Measurements from ENCODE around the gene CCDC191.

CCDC191 gene

DNA sequence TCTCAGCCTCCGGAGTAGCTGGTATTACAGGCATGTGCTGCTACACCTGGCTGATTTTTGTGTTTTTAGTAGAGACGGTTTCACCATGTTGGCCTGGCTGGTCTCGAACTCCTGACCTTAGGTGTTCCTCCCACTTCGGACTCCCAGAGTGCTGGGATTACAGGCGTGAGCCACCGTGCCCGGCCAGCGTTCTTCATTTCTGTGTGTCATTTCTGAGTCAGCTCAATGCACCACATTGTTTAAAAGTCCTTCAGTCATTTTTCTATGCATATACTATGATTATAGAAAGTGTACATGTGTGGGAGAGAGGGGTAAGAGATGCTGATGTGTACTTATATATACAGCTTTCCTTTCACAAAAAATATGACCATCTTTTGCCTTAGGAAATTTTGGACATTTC is 2.3 kb upstream of the CCDC191 start:
- no peak for TF ChIP-seq EZH2phosphoT487 (conservative IDR thresholded peaks at IDR 0.05; ENCODE audit: low read length)
- TF ChIP-seq, protein P1, sequence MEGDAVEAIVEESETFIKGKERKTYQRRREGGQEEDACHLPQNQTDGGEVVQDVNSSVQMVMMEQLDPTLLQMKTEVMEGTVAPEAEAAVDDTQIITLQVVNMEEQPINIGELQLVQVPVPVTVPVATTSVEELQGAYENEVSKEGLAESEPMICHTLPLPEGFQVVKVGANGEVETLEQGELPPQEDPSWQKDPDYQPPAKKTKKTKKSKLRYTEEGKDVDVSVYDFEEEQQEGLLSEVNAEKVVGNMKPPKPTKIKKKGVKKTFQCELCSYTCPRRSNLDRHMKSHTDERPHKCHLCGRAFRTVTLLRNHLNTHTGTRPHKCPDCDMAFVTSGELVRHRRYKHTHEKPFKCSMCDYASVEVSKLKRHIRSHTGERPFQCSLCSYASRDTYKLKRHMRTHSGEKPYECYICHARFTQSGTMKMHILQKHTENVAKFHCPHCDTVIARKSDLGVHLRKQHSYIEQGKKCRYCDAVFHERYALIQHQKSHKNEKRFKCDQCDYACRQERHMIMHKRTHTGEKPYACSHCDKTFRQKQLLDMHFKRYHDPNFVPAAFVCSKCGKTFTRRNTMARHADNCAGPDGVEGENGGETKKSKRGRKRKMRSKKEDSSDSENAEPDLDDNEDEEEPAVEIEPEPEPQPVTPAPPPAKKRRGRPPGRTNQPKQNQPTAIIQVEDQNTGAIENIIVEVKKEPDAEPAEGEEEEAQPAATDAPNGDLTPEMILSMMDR (IDR thresholded peaks at IDR 0.05; ENCODE audit: insufficient read depth, low read length, poor library complexity, severe bottlenecking), result no peak
- Histone ChIP-seq H3K27ac (ENCODE audit: low read depth, low read length) (no peak overlapping the region), H2AFZ (ENCODE audit: low read depth, low read length, severe bottlenecking) (no peak overlapping the region), H3K9ac (ENCODE audit: low read length) (no peak overlapping the region), H3K9me2 (replicated peaks; ENCODE audit: insufficient read depth, low read length) (no peaks in the 10 kb centered on the region), H3K9me3 (ENCODE audit: insufficient read depth, low read length) (no peaks in the 10 kb centered on the region), H3K36me3 (ENCODE audit: low read length) (0 out of 2 replicates have a peak, but pooled peaks cover 4% of the 10 kb centered on the region), H3F3A (ENCODE audit: insufficient read depth) (0 out of 2 replicates have a peak, but pooled peaks cover 10% of the 10 kb centered on the region), H3K4me3 (ENCODE audit: insufficient read depth, low read length, poor library complexity, severe bottlenecking) (no peak overlapping the region), H3K4me2 (ENCODE audit: low read depth, low read length, poor library complexity, severe bottlenecking) (peak overlapping the region; percentile 8), H3K27me3 (ENCODE audit: low read length) (no peaks in the 10 kb centered on the region), H4K20me1 (ENCODE audit: low read depth, low read length) (no peaks in the 10 kb centered on the region), H3K79me2 (ENCODE audit: insufficient read depth, low read length) (peaks cover 65% of the 10 kb centered on the region)

DNA sequence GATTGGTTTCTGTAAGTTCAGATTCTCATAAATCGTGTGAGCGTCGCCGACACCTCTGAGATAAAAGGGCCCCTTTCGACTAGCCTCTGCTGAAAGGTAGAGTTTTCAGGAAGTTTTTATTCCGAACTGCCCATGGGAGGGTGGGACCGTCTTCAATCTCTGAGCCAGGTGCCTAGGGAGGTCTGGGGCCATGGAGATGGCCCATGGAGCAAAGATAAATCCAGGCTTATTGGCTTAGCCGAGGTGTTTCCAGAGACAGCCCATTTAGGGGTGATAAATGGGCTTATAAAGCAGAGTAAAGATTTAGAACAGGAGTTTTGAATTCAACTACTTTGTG is 653 bp upstream of the CCDC191 start:
- no peaks in the 10 kb centered on the region for H3K27me3 ChIP-seq (ENCODE audit: low read length)
- H3K4me2 ChIP-seq (ENCODE audit: low read depth, low read length, poor library complexity, severe bottlenecking), result peak overlapping the region; percentile 96
- no peaks in the 10 kb centered on the region for H3K36me3 ChIP-seq (ENCODE audit: low read length)
- peak overlapping the region; percentile 91 for H3K4me3 ChIP-seq (ENCODE audit: insufficient read depth, low read length, poor library complexity, severe bottlenecking)
- H3K9ac ChIP-seq (ENCODE audit: low read length), result peak overlapping the region; percentile 71
- H3K79me2 ChIP-seq (ENCODE audit: insufficient read depth, low read length), result peaks cover 54% of the 10 kb centered on the region
- no peaks in the 10 kb centered on the region for H3K9me3 ChIP-seq (ENCODE audit: insufficient read depth, low read length)
- 0 out of 2 replicates have a peak, but pooled peaks cover 6% of the 10 kb centered on the region for H3F3A ChIP-seq (ENCODE audit: insufficient read depth)
- no peaks in the 10 kb centered on the region for H3K9me2 ChIP-seq (replicated peaks; ENCODE audit: insufficient read depth, low read length)
- H3K27ac ChIP-seq (ENCODE audit: low read depth, low read length), result peak overlapping the region; percentile 33
- H2AFZ ChIP-seq (ENCODE audit: low read depth, low read length, severe bottlenecking), result peak overlapping the region; percentile 54
- TF ChIP-seq, protein P1 (IDR thresholded peaks at IDR 0.05; ENCODE audit: insufficient read depth, low read length, poor library complexity, severe bottlenecking), result no peak
- no peak for TF ChIP-seq EZH2phosphoT487 (conservative IDR thresholded peaks at IDR 0.05; ENCODE audit: low read length)
- no peaks in the 10 kb centered on the region for H4K20me1 ChIP-seq (ENCODE audit: low read depth, low read length)

DNA sequence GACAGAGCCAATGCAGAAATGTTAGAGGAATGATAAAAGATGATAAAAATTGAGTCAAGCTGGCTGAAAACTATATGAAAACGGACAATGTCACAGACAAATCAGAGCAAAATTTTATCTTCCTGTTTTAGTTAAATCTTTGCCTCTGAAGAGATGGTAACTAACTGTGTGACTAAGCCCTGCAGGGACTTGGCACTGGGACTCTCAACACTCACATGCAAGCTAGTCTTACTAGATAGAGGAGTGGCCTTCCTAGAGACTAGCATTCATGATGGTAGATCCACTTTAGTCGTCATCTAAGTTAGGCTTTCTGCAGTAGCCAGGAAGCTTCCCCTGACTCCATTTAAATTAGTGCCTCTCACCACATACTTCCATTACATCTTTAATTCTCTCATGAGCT is 4.1 kb downstream of the CCDC191 start:
- Histone ChIP-seq H3K27ac (ENCODE audit: low read depth, low read length) (no peak overlapping the region), H3K27me3 (ENCODE audit: low read length) (no peaks in the 10 kb centered on the region), H2AFZ (ENCODE audit: low read depth, low read length, severe bottlenecking) (no peak overlapping the region), H3F3A (ENCODE audit: insufficient read depth) (0 out of 2 replicates have a peak, but pooled peaks cover 6% of the 10 kb centered on the region), H3K4me2 (ENCODE audit: low read depth, low read length, poor library complexity, severe bottlenecking) (no peak overlapping the region), H3K4me3 (ENCODE audit: insufficient read depth, low read length, poor library complexity, severe bottlenecking) (no peak overlapping the region), H3K36me3 (ENCODE audit: low read length) (no peaks in the 10 kb centered on the region), H3K9ac (ENCODE audit: low read length) (no peak overlapping the region), H4K20me1 (ENCODE audit: low read depth, low read length) (no peaks in the 10 kb centered on the region), H3K79me2 (ENCODE audit: insufficient read depth, low read length) (peaks cover 6% of the 10 kb centered on the region), H3K9me3 (ENCODE audit: insufficient read depth, low read length) (no peaks in the 10 kb centered on the region), H3K9me2 (replicated peaks; ENCODE audit: insufficient read depth, low read length) (no peaks in the 10 kb centered on the region)
- no peak for TF ChIP-seq EZH2phosphoT487 (conservative IDR thresholded peaks at IDR 0.05; ENCODE audit: low read length)
- TF ChIP-seq, protein P1 (IDR thresholded peaks at IDR 0.05; ENCODE audit: insufficient read depth, low read length, poor library complexity, severe bottlenecking), result no peak
